K562 (cell line): ENCODE results near the gene CTXN1. TPM values are rescaled to one million over a fixed set of nuclear protein-coding genes. Genes with fewer than 3 reads are reported as not detected.

Experiments
- BRF2 ChIP-seq: IDR thresholded peaks from 3 replicates; pipeline ENCODE4 v1.6.1; 2011; ENCODE audit warnings: borderline replicate concordance, mild to moderate bottlenecking; ENCODE audit not compliant: insufficient read length, insufficient read depth
- CBX2 ChIP-seq: fragments of 200-600 bp; sonication (generic); IDR thresholded peaks from one replicate; pipeline ENCODE4 v1.6.1; 2012; ENCODE audit warnings: mild to moderate bottlenecking, low read length, inconsistent platforms; ENCODE audit not compliant: insufficient read depth, poor library complexity, severe bottlenecking
- KAT7 ChIP-seq: sonication (generic); formaldehyde crosslinking; IDR thresholded peaks from 2 replicates; pipeline ENCODE4 v1.8.0; 2022; ENCODE audit warnings: missing genetic modification reagents, mild to moderate bottlenecking, borderline replicate concordance
- MGA ChIP-seq: fragments of 450-650 bp; IDR thresholded peaks from 2 replicates; pipeline ENCODE4 v1.6.1; 2016; ENCODE audit warnings: mild to moderate bottlenecking, moderate library complexity
- MXI1 ChIP-seq: IDR thresholded peaks from 2 replicates; pipeline ENCODE4 v1.6.1; 2011; ENCODE audit warnings: low read depth, mild to moderate bottlenecking, improper control_type of control experiment, low read length
- NEUROD1 ChIP-seq: fragments of 150-350 bp; IDR thresholded peaks from 2 replicates; pipeline ENCODE4 v1.6.1; 2014; ENCODE audit warnings: borderline replicate concordance, low read length, low read depth; ENCODE audit not compliant: partially characterized antibody
- NUFIP1 ChIP-seq: fragments of 450-650 bp; IDR thresholded peaks from 2 replicates; pipeline ENCODE4 v1.6.1; 2018; ENCODE audit not compliant: partially characterized antibody
- RB1 ChIP-seq: fragments of 450-650 bp; IDR thresholded peaks from 2 replicates; pipeline ENCODE4 v1.6.1; 2017; ENCODE audit warnings: low read depth, mild to moderate bottlenecking
- SMAD4 ChIP-seq: fragments of 250-450 bp; sonication (Bioruptor Pico); conservative IDR thresholded peaks from 2 replicates; pipeline ENCODE4 v1.8.0; 2021; ENCODE audit warnings: inconsistent platforms, mild to moderate bottlenecking, moderate library complexity
- TEAD1 ChIP-seq, 2 experiments: fragments of 450-650 bp in 1 of 2; sonication (generic) in 1 of 2; formaldehyde crosslinking; IDR thresholded peaks; 2 replicates each; pipeline versions ENCODE4 v1.4.0 to v1.8.0; 2020 to 2022; ENCODE audit warnings: mild to moderate bottlenecking in 2 of 2, missing genetic modification reagents in 1 of 2
- ZFP1 ChIP-seq: fragments of 450-650 bp; formaldehyde crosslinking; IDR thresholded peaks from 2 replicates; pipeline ENCODE4 v1.4.0; 2020; ENCODE audit warnings: mild to moderate bottlenecking, mixed read lengths
- ZNF511 ChIP-seq: sonication (generic); formaldehyde crosslinking; IDR thresholded peaks from 2 replicates; pipeline ENCODE4 v1.8.0; 2022; ENCODE audit warnings: mild to moderate bottlenecking, missing genetic modification reagents
- ZSCAN29 ChIP-seq: fragments of 450-650 bp; IDR thresholded peaks from 2 replicates; pipeline ENCODE4 v1.6.1; 2017
- polyA plus RNA-seq, 8 experiments: library from polyadenylated mRNA; depleted of rRNA in 4 of 8; stranded (reverse) in 5 of 8; unstranded in 3 of 8; fragments of >200 nt; fragmentation: Nextera tagmentation in 2 of 8; fragmentation: Illumina TruSeq in 1 of 8; extraction: Ambion mirVana in 2 of 8; extraction: Trizol in 1 of 8; gene quantifications; 2 replicates each; pipeline versions ENCODE4 v1.2.1 to v1.2.3, GENCODE V29; 2011 to 2014; ENCODE audit warnings: inconsistent platforms in 1 of 8, missing spikeins in 1 of 8
- total RNA-seq, 7 experiments: library from RNA; depleted of rRNA in 6 of 7; stranded (reverse); fragments of >200 nt in 6 of 7; fragmentation: Illumina TruSeq in 2 of 7; extraction: Trizol in 2 of 7; gene quantifications; 2 replicates each; pipeline versions ENCODE4 v1.2.1 to v1.2.3, GENCODE V29; 2011 to 2021; ENCODE audit warnings: low replicate concordance in 1 of 7

CTXN1 gene
- total and polyA plus RNA-seq, 9 of the 15 experiments (the other 6 are each of a cell fraction or from before 2014, with no cell fraction given): 0.15 to 37.4 (median 1.8) TPM; not detected in 2

GRCh38 chr19:7888145-7888825 is 37.6 kb downstream of the CTXN1 start, which contains the start of gene LRRC8E (continued):
- TF ChIP-seq MGA: no peak
- no peak for TF ChIP-seq TEAD1 (CRISPR knock-in tag; IDR thresholded peaks at IDR 0.05)
- no peak for TF ChIP-seq ZSCAN29
- no peak for TF ChIP-seq BRF2
- TF ChIP-seq MXI1: no peak
- no peak for TF ChIP-seq ZNF511 (CRISPR knock-in tag)
- TF ChIP-seq NEUROD1: no peak
- no peak for TF ChIP-seq CBX2
- peak; percentile 78 for TF ChIP-seq RB1
- no peak for TF ChIP-seq KAT7 (CRISPR knock-in tag)
- no peak for TF ChIP-seq ZFP1 (CRISPR knock-in tag)
- 0 out of 2 replicates have a peak, but pooled peaks have one; percentile 34 for TF ChIP-seq SMAD4 (CRISPR knock-in tag)
- TF ChIP-seq NUFIP1: no peak
